Panc1 (cell line): ENCODE results near the gene NLGN2. TPM values are rescaled to one million over a fixed set of nuclear protein-coding genes. Genes with fewer than 3 reads are reported as not detected.

Experiments used
- ATAC-seq: fragments of 200-7000 bp; cut with Tn5 transposase; 2 replicates; pipeline ENCODE4 v1.9.1; 2020; ENCODE audit warnings: mild to moderate bottlenecking, moderate library complexity
- BruUV-seq: library from RNA; stranded (reverse); fragments of 400-500 nt; replicated peaks from 2 replicates; lab custom pipeline; 2021; lab: Mats Ljungman, UMichigan
- CTCF ChIA-PET: fragments of 300-600 bp; sonication (Branson Sonifier 250); formaldehyde crosslinking; loops from one replicate; lab custom pipeline; 2022; ENCODE audit warnings: antibody characterized with exemption; lab: Charles Lee
- POLR2A ChIA-PET: fragments of 300-600 bp; sonication (Branson Sonifier 250); formaldehyde crosslinking; loops from one replicate; lab custom pipeline; 2022; ENCODE audit warnings: antibody characterized with exemption; lab: Charles Lee
- DNase-seq: peaks from one replicate; pipeline ENCODE4 v3.0.0-alpha.2; 2010; ENCODE audit warnings: low read depth, low spot score
- H3K27ac ChIP-seq: 2 replicates; pipeline ENCODE4 v1.5.1; 2011; ENCODE audit warnings: mild to moderate bottlenecking, low read length, inconsistent platforms
- H3K27me3 ChIP-seq: fragments of 200-500 bp; sonication (Bioruptor generic); 2 replicates; pipeline ENCODE4 v1.6.0; 2014; ENCODE audit warnings: low read length, inconsistent platforms; ENCODE audit not compliant: control insufficient read depth, insufficient read depth
- H3K36me3 ChIP-seq: fragments of 200-500 bp; sonication (Bioruptor generic); 2 replicates; pipeline ENCODE4 v1.5.1; 2014; ENCODE audit warnings: inconsistent platforms, mild to moderate bottlenecking, low read length, moderate library complexity; ENCODE audit not compliant: control insufficient read depth, insufficient read depth
- H3K4me1 ChIP-seq: 2 replicates; pipeline ENCODE4 v1.5.1; 2011; ENCODE audit warnings: inconsistent platforms, mild to moderate bottlenecking, low read length, moderate library complexity; ENCODE audit not compliant: control insufficient read depth, insufficient read depth
- H3K4me3 ChIP-seq, 2 experiments: 2 replicates each; pipeline ENCODE4 v1.5.1; 2011 to 2012; ENCODE audit warnings: low read depth in 2 of 2, low read length in 2 of 2, mild to moderate bottlenecking in 2 of 2, inconsistent platforms in 1 of 2, moderate library complexity in 1 of 2
- H3K9me3 ChIP-seq: fragments of 200-500 bp; sonication (Bioruptor generic); 2 replicates; pipeline ENCODE4 v1.5.1; 2014; ENCODE audit warnings: low read depth, mild to moderate bottlenecking, inconsistent platforms, low read length, moderate library complexity; ENCODE audit not compliant: control insufficient read depth, insufficient read depth
- CTCF ChIP-seq: fragments of 450-650 bp; IDR thresholded peaks from 2 replicates; pipeline ENCODE4 v1.5.1; 2017; ENCODE audit warnings: mild to moderate bottlenecking
- POLR2AphosphoS5 ChIP-seq: IDR thresholded peaks from 2 replicates; pipeline ENCODE4 v1.6.1; 2012; ENCODE audit warnings: mild to moderate bottlenecking, low read depth, low read length, moderate library complexity
- SIN3A ChIP-seq: IDR thresholded peaks from 2 replicates; pipeline ENCODE4 v1.6.1; 2012; ENCODE audit warnings: low read depth, mild to moderate bottlenecking, low read length, moderate library complexity, borderline replicate concordance; ENCODE audit not compliant: insufficient read depth
- TCF7L2 ChIP-seq: IDR thresholded peaks from 2 replicates; pipeline ENCODE4 v1.6.1; 2011; ENCODE audit warnings: mild to moderate bottlenecking, low read depth, low read length, inconsistent platforms
- in situ Hi-C: cut with HindIII; loops from 2 replicates; pipeline ENCODE4 v1.10.0; 2016; ENCODE audit warnings: low sequenced_read_pairs, low pct_unique_long_range_greater_than_20kb
- intact Hi-C: fragments of 100-400 bp; cut with micrococcal nuclease; formaldehyde crosslinking; loops from one replicate; pipeline ENCODE4 v1.10.0; 2022; ENCODE audit not compliant: unreplicated experiment
- total RNA-seq: library from RNA; stranded (reverse); gene quantifications from one replicate; pipeline ENCODE4 v1.2.1, GENCODE V29; 2021; ENCODE audit not compliant: unreplicated experiment
- TF ChIP-seq, protein P1 (sequence below), 2 experiments: IDR thresholded peaks; 2 replicates each; pipeline ENCODE4 v1.6.1; 2011 to 2012; ENCODE audit warnings: low read depth in 2 of 2, control low read depth in 1 of 2, low read length in 1 of 2, mild to moderate bottlenecking in 1 of 2, moderate library complexity in 1 of 2; ENCODE audit not compliant: insufficient read depth in 1 of 2

The NLGN2 gene
- total RNA-seq, 1 experiment from 2014 or later, result 33.6 TPM

GRCh38 chr17:7431231-7431630 is 23.6 kb downstream of the NLGN2 start:
- Histone ChIP-seq H3K27ac (no peak overlapping the region), H3K9me3 (no peaks in the 10 kb centered on the region), H3K4me3 (no peak overlapping the region), H3K36me3 (no peaks in the 10 kb centered on the region), H3K4me1 (no peaks in the 10 kb centered on the region), H3K27me3 (no peaks in the 10 kb centered on the region)
- no TSS peak for BruUV-seq
- POLR2A ChIA-PET, result no interaction called here
- TF ChIP-seq TCF7L2 (no peak), POLR2AphosphoS5 (no peak), CTCF (no peak), SIN3A (no peak)
- TF ChIP-seq, protein P1, sequence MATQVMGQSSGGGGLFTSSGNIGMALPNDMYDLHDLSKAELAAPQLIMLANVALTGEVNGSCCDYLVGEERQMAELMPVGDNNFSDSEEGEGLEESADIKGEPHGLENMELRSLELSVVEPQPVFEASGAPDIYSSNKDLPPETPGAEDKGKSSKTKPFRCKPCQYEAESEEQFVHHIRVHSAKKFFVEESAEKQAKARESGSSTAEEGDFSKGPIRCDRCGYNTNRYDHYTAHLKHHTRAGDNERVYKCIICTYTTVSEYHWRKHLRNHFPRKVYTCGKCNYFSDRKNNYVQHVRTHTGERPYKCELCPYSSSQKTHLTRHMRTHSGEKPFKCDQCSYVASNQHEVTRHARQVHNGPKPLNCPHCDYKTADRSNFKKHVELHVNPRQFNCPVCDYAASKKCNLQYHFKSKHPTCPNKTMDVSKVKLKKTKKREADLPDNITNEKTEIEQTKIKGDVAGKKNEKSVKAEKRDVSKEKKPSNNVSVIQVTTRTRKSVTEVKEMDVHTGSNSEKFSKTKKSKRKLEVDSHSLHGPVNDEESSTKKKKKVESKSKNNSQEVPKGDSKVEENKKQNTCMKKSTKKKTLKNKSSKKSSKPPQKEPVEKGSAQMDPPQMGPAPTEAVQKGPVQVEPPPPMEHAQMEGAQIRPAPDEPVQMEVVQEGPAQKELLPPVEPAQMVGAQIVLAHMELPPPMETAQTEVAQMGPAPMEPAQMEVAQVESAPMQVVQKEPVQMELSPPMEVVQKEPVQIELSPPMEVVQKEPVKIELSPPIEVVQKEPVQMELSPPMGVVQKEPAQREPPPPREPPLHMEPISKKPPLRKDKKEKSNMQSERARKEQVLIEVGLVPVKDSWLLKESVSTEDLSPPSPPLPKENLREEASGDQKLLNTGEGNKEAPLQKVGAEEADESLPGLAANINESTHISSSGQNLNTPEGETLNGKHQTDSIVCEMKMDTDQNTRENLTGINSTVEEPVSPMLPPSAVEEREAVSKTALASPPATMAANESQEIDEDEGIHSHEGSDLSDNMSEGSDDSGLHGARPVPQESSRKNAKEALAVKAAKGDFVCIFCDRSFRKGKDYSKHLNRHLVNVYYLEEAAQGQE (IDR thresholded peaks at IDR 0.05; ENCODE audit: insufficient read depth in 1 of 2, low read depth in 2 of 2, low read length in 1 of 2), result no peak
- intact Hi-C loops (loop anchor here (10.0 kb wide), 1 partner anchor 76 kb away; the partner anchor contains the start of genes KCTD11 and TMEM95), in situ Hi-C loops (no loop called here)
- ATAC-seq (no peak), DNase-seq (no peak)
- CTCF ChIA-PET, result interaction anchor here (0.7 kb wide), 1 partner anchor 14 kb away, joined by 3 read pairs; no protein-coding TSS in a partner anchor

DNA sequence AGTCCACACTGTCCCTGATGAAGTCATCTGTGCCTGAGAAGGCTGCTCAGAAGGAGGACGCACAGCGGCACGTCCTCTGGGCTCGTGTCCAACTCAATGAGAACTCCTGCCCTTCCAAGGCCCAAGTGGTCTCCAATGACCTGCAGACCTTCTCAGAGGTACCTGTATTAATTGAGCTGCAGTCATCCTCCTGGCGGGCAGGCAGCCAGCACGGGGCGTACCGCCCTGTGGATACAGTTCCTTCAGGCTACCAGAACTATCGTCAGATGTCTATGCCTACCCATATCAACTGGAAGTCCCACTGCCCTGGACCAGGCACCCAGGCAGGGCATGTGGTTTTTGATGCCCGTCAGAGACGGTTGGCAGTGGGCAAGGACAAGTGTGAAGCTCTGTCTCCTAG is 24.7 kb downstream of the NLGN2 start:
- TF ChIP-seq, protein P1 (IDR thresholded peaks at IDR 0.05; ENCODE audit: insufficient read depth in 1 of 2, low read depth in 2 of 2, low read length in 1 of 2), result no peak
- TF ChIP-seq POLR2AphosphoS5, result no peak
- TF ChIP-seq TCF7L2, result no peak
- TF ChIP-seq CTCF, result no peak
- TF ChIP-seq SIN3A, result no peak
- CTCF ChIA-PET, result no interaction called here
- in situ Hi-C loops, result no loop called here
- Histone ChIP-seq H3K27me3 (no peaks in the 10 kb centered on the region), H3K4me3 (no peak overlapping the region), H3K27ac (no peak overlapping the region), H3K9me3 (no peaks in the 10 kb centered on the region), H3K36me3 (no peaks in the 10 kb centered on the region), H3K4me1 (no peaks in the 10 kb centered on the region)
- no TSS peak for BruUV-seq
- DNase-seq (no peak), ATAC-seq (no peak)
- POLR2A ChIA-PET, result no interaction called here
- intact Hi-C loops, result loop anchor here (10.0 kb wide), 1 partner anchor 77 kb away; the partner anchor contains the start of genes KCTD11 and TMEM95
